Measurements from ENCODE around the gene SRRM3.

DNA sequence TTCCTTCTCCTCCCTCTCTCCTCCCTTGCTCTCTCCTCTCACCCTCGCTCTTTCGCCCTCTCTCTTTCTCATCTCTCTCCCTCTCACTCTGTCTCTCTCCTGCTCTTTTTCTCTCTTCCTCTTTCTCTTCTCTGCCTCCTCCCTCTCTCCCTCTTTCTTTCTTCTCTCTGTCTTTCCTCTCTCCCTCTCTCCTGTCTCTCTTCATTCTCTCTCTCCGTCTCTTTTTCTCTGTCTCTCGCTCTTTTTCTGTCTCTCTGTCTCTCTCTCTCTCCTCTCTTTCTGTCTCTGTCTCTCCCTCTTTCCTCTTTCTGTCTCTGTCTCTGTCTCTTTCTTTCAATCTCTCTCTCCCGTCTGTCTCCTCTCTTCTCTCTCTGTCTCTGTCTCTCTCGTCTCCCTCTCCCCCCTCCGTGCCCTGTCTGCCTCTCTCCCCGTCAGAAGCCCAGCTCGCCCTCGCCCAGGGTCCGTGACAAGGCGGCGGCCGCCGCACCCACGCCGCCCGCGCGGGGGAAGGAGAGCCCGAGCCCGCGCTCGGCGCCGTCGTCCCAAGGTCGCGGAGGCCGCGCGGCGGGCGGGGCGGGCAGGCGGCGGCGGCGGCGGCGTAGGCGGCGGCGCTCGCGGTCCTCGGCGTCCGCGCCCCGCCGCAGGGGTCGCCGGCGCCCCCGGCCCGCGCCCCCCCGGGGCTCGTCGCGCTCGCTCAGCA, 79.5 kb downstream of the SRRM3 start:
- TF ChIP-seq, protein P1, sequence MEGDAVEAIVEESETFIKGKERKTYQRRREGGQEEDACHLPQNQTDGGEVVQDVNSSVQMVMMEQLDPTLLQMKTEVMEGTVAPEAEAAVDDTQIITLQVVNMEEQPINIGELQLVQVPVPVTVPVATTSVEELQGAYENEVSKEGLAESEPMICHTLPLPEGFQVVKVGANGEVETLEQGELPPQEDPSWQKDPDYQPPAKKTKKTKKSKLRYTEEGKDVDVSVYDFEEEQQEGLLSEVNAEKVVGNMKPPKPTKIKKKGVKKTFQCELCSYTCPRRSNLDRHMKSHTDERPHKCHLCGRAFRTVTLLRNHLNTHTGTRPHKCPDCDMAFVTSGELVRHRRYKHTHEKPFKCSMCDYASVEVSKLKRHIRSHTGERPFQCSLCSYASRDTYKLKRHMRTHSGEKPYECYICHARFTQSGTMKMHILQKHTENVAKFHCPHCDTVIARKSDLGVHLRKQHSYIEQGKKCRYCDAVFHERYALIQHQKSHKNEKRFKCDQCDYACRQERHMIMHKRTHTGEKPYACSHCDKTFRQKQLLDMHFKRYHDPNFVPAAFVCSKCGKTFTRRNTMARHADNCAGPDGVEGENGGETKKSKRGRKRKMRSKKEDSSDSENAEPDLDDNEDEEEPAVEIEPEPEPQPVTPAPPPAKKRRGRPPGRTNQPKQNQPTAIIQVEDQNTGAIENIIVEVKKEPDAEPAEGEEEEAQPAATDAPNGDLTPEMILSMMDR (IDR thresholded peaks at IDR 0.05), result no peak
- no peak for TF ChIP-seq POLR2A (IDR thresholded peaks at IDR 0.05)
